Right lobe of liver (tissue), 4 donors: Measurements from ENCODE around the gene FLYWCH1.
"Not testable (repeated sequence)": the region's sequence is repeated elsewhere in the genome, so short reads cannot be mapped to it uniquely, and the experiment has no call there.

ENCODE experiments used
- POLR2A ChIP-seq: fragments of 450-650 bp; IDR thresholded peaks from one replicate; pipeline ENCODE4 v1.6.1; 2017; ENCODE audit warnings: antibody characterized with exemption, mild to moderate bottlenecking
- TF ChIP-seq, protein P1 (sequence below), 4 donors: fragments of 200-600 bp in 3 of 4; fragments of 450-650 bp in 1 of 4; IDR thresholded peaks; one replicate each; pipeline versions ENCODE4 v1.5.1 to v1.8.0; 2016 to 2022; ENCODE audit warnings: antibody characterized with exemption in 4 of 4, mild to moderate bottlenecking in 2 of 4
- donor health status: DM: no; HTN: no; CAD: no.
- donor health status: DM: no; HTN: no; CAD: no.
- donor health status: DM: no; HTN: yes; CAD: no.

DNA sequence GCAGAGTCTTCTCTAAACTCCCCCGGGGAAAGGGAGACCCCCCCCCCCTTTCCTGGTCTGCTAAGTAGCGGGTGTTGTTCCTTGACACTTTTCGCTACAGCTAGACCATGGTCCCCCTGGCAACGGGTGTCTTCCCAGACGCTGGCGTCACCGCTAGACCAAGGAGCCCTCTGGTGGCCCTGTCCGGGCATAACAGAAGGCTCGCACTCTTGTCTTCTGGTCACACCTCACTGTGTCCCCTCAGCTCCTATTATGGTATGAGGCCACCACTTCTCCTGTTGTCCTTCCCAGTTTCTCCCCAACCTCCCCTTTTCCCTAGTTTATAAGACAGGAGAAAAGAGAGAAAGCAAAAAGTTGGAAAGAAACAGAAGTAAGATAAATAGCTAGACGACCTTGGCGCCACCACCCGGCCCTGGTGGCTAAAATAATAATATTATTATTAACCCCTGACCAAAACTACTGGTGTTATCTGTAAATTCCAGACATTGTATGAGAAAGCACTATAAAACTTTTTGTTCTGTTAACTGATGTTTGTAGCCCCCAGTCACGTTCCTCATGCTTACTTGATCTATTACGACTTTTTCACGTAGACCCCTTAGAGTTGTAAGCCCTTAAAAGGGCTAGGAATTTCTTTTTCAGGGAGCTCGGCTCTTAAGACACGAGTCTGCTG lies 4.5 kb upstream of the FLYWCH1 start:
- TF ChIP-seq, protein P1, sequence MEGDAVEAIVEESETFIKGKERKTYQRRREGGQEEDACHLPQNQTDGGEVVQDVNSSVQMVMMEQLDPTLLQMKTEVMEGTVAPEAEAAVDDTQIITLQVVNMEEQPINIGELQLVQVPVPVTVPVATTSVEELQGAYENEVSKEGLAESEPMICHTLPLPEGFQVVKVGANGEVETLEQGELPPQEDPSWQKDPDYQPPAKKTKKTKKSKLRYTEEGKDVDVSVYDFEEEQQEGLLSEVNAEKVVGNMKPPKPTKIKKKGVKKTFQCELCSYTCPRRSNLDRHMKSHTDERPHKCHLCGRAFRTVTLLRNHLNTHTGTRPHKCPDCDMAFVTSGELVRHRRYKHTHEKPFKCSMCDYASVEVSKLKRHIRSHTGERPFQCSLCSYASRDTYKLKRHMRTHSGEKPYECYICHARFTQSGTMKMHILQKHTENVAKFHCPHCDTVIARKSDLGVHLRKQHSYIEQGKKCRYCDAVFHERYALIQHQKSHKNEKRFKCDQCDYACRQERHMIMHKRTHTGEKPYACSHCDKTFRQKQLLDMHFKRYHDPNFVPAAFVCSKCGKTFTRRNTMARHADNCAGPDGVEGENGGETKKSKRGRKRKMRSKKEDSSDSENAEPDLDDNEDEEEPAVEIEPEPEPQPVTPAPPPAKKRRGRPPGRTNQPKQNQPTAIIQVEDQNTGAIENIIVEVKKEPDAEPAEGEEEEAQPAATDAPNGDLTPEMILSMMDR (IDR thresholded peaks at IDR 0.05) = peak; percentile 32 to 56 (median 50)
- TF ChIP-seq POLR2A = not testable (repeated sequence)
